Measurements from ENCODE around the gene OSM. TPM values are rescaled to one million over a fixed set of nuclear protein-coding genes. Genes with fewer than 3 reads are reported as not detected.
"Not testable (repeated sequence)": the region's sequence is repeated elsewhere in the genome, so short reads cannot be mapped to it uniquely, and the experiment has no call there.

Gene OSM
- total RNA-seq, 2 donors from 2014 or later: 2.5 TPM; not detected in 1

GRCh38 chr22:30234786-30235470, 31.7 kb downstream of the OSM start:
- Histone ChIP-seq H3K27me3 (replicated peaks; ENCODE audit: insufficient read depth) (no peaks in the 10 kb centered on the region), H3K9me3 (no peaks in the 10 kb centered on the region), H3K4me3 (no peak overlapping the region), H3K27ac (no peak overlapping the region), H3K36me3 (no peaks in the 10 kb centered on the region), H3K4me1 (replicated peaks) (no peaks in the 10 kb centered on the region)
- intact Hi-C loops (cut with DNase I): no loop called here
- no peak for DNase-seq (ENCODE audit: low spot score)
- TF ChIP-seq CTCF (IDR thresholded peaks at IDR 0.05) (no peak), POLR2AphosphoS5 (IDR thresholded peaks at IDR 0.05) (no peak), POLR2A (IDR thresholded peaks at IDR 0.05) (no peak)
- WGBS: 43% methylated on average over 7 of the region's 7 CpGs

- WGBS: 97% methylated on average over 3 of the region's 3 CpGs
- H3K27me3 ChIP-seq (replicated peaks; ENCODE audit: insufficient read depth); H3K27ac ChIP-seq; H3K4me3 ChIP-seq; intact Hi-C loops (cut with DNase I); H3K36me3 ChIP-seq; H3K9me3 ChIP-seq; DNase-seq (ENCODE audit: low spot score); H3K4me1 ChIP-seq (replicated peaks): not testable (repeated sequence)
Observed at GRCh38 chr22:30234325-30234724, 32.3 kb downstream of the OSM start.

DNA sequence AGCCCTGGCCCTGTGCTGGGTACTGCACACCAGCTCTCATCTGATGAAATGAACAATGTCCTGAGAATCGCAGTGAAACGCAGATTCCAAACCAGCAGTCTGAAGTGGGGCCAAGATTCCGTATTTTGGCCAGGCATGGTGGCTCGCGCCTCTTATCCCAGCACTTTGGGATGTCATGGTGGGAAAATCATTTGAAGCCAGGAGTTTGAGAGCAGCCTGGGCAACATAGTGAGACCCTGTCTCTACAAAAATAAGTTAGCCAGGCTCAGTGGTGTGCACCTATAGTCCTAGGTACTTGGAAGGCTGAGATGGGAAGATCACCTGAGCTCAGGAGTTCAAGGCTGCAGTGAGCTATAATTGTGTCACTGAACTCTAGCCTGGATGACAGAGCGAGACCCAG, 33.1 kb downstream of the OSM start:
- H3K27me3 ChIP-seq (replicated peaks; ENCODE audit: insufficient read depth): no peaks in the 10 kb centered on the region
- H3K36me3 ChIP-seq: no peaks in the 10 kb centered on the region
- no peaks in the 10 kb centered on the region for H3K4me1 ChIP-seq (replicated peaks)
- H3K4me3 ChIP-seq: no peak overlapping the region
- TF ChIP-seq POLR2AphosphoS5 (IDR thresholded peaks at IDR 0.05) (no peak), POLR2A (IDR thresholded peaks at IDR 0.05) (no peak), CTCF (IDR thresholded peaks at IDR 0.05) (no peak)
- H3K9me3 ChIP-seq: no peaks in the 10 kb centered on the region
- DNase-seq (ENCODE audit: low spot score): no peak
- intact Hi-C loops (cut with DNase I): no loop called here
- 86% methylated on average over 6 of the region's 6 CpGs for WGBS
- no peak overlapping the region for H3K27ac ChIP-seq

- DNase-seq (ENCODE audit: low spot score): no peak
- Histone ChIP-seq H3K27me3 (replicated peaks; ENCODE audit: insufficient read depth) (no peaks in the 10 kb centered on the region), H3K9me3 (no peaks in the 10 kb centered on the region), H3K36me3 (no peaks in the 10 kb centered on the region), H3K4me3 (no peak overlapping the region), H3K27ac (no peak overlapping the region), H3K4me1 (replicated peaks) (no peaks in the 10 kb centered on the region)
- TF ChIP-seq POLR2AphosphoS5 (IDR thresholded peaks at IDR 0.05): no peak
- intact Hi-C loops (cut with DNase I): no loop called here
- WGBS: 36% methylated on average over 17 of the region's 17 CpGs
Observed at GRCh38 chr22:30232716-30233218, 33.9 kb downstream of the OSM start.

GRCh38 chr22:30230787-30231461, 35.7 kb downstream of the OSM start:
- Histone ChIP-seq H3K9me3 (no peaks in the 10 kb centered on the region), H3K27me3 (replicated peaks; ENCODE audit: insufficient read depth) (no peaks in the 10 kb centered on the region), H3K27ac (no peak overlapping the region), H3K4me3 (no peak overlapping the region), H3K4me1 (replicated peaks) (no peaks in the 10 kb centered on the region), H3K36me3 (no peaks in the 10 kb centered on the region)
- 89% methylated on average over 9 of the region's 9 CpGs for WGBS
- DNase-seq (ENCODE audit: low spot score): no peak
- TF ChIP-seq POLR2A (IDR thresholded peaks at IDR 0.05): no peak
- TF ChIP-seq CTCF (IDR thresholded peaks at IDR 0.05): no peak
- TF ChIP-seq POLR2AphosphoS5 (IDR thresholded peaks at IDR 0.05): no peak
- intact Hi-C loops (cut with DNase I): no loop called here

DNA sequence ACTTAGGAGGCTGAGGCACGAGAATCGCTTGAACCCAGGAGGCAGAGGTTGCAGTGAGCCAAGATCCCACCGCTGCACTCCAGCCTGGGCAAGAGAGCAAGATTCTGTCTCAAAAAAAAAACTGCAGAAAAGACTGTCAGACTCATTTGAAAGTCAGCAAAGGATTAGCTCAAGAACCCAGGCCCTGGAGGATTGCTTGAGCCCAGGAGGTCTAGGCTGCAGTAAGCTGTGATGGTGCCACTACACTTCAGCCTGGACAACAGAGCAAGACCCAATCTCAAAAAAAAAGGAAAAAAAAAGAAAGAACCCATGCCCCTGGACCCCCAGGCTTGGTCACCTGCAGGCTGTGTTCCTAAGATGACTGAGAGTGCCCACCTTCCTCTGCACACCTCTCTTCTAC, 36.3 kb downstream of the OSM start:
- 97% methylated on average over 3 of the region's 3 CpGs for WGBS
- no peak for DNase-seq (ENCODE audit: low spot score)
- H3K36me3 ChIP-seq: no peaks in the 10 kb centered on the region
- no peak overlapping the region for H3K27ac ChIP-seq
- TF ChIP-seq CTCF (IDR thresholded peaks at IDR 0.05): no peak
- no peak for TF ChIP-seq POLR2AphosphoS5 (IDR thresholded peaks at IDR 0.05)
- TF ChIP-seq POLR2A (IDR thresholded peaks at IDR 0.05): no peak
- H3K9me3 ChIP-seq: no peaks in the 10 kb centered on the region
- no peaks in the 10 kb centered on the region for H3K27me3 ChIP-seq (replicated peaks; ENCODE audit: insufficient read depth)
- intact Hi-C loops (cut with DNase I): no loop called here
- no peak overlapping the region for H3K4me3 ChIP-seq
- H3K4me1 ChIP-seq (replicated peaks): no peaks in the 10 kb centered on the region
